Measurements from ENCODE around the gene CAMK2D.

- TF ChIP-seq CTCF (IDR thresholded peaks at IDR 0.05), result no peak
- no peak for TF ChIP-seq POLR2A (IDR thresholded peaks at IDR 0.05)
Measured at GRCh38 chr4:113607147-113607720, 154.3 kb downstream of the CAMK2D start.

All from thyroid gland (tissue), 4 donors.